ENCODE measurements around the gene GRIK4. TPM values are rescaled to one million over a fixed set of nuclear protein-coding genes. Genes with fewer than 3 reads are reported as not detected.
"Not testable (repeated sequence)": the region's sequence is repeated elsewhere in the genome, so short reads cannot be mapped to it uniquely, and the experiment has no call there.

The GRIK4 gene
- total RNA-seq, 1 donor from 2014 or later = under 0.01 TPM

DNA sequence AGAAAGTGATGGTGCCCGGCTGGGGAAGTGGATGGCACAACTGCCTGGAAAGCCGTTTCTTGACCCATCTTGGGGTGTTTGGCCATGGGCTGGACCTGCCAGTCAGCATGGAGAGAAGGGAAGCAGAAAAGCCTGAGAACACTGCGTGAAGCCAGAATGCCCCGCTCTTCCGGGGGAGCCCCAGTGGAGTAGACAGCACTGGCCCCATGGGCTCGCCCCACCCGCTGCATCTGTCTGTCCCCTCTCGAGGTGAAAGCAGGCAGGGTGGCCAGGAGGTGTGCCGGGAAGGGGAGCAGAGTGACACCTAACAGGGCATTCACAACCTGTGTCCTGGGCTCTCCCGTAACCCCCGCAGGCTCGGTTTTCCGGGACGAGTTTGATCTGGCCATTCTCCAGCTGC lies 455.3 kb downstream of the GRIK4 start:
- no peak for DNase-seq

GRCh38 chr11:120969993-120970392 lies 458.4 kb downstream of the GRIK4 start:
- DNase-seq = no peak

DNA sequence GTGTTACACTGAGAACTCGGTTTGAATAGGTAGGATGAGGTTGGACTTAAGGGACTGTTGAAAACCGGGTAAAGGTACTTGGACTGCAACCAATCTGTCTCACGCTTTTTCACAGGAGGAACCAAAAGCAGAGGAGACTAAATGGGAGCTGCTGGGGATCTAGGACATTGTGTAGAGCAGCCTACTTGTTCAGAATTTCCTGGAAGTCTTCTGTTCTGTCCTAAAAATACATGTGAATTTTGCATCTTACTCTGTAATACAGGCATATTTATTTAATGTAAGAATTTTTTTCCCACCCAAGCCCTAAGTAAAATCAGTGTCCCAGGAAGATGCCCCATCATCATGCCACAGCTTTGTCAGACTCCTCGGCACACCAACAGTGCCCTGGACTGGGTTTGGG lies 460.3 kb downstream of the GRIK4 start:
- DNase-seq = no peak

DNA sequence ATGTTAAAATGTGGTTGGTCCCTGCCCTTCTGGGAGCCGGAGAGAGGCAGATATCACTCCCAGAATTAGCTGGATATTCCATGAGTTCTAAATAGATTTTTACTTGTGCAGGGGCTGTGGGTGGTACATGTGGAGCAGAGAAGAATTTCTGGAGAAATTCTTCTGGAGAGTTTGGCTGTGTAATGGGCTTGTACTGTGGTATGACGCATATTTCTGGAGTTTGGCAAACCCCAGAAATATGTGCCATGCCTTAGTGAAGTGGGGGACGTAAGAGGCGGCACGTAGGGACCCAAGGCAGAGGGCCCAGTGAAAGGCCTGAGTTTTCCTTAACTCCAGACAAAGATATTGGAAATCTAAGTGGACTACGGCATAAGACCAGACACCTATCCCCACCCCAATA lies 461.1 kb downstream of the GRIK4 start:
- no peak for DNase-seq

DNA sequence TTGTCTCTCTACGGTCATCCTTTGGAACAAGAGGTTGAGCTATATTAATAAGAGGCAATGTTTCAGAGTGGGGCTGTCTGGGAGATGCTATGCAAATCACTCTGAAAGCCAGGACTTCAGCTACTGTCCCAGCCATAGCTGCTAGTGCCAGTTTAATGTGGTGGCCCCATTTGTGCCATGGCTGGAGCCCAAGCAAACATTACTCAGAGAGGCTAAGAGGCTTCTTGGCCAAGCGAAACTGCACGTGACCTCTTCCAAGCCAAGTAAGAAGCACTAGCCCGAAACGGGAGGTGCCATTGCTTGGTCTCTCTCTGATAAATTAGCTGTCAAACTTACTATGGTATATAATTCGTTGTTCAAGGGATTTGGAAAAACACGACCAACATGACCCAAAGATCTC lies 462.0 kb downstream of the GRIK4 start:
- DNase-seq = no peak

GRCh38 chr11:120974466-120974865 lies 462.9 kb downstream of the GRIK4 start:
- DNase-seq = no peak

DNA sequence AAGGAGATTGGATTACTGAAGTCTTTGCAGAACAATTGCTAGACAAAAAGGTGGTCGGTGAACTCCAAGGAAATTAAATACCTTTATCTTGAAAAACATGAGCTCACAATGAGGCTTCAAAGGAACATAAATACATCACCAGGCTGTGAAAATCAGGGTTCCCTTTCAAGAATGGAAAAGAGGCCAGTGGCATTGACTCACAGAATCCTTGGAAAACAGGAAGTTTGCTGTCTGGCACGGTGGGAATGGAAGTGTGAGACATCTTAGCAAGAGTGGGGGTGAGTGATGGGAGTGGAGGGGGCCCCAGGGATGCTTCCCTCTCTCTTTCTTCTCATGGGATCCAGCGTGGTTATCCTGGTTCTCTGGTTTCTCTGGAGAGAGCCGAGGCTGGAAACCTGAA lies 463.4 kb downstream of the GRIK4 start:
- peak; percentile 59 for DNase-seq

GRCh38 chr11:120977266-120978137 lies 466.0 kb downstream of the GRIK4 start:
- no peak for DNase-seq

GRCh38 chr11:120978701-120979100 lies 467.2 kb downstream of the GRIK4 start:
- no peak for DNase-seq

DNA sequence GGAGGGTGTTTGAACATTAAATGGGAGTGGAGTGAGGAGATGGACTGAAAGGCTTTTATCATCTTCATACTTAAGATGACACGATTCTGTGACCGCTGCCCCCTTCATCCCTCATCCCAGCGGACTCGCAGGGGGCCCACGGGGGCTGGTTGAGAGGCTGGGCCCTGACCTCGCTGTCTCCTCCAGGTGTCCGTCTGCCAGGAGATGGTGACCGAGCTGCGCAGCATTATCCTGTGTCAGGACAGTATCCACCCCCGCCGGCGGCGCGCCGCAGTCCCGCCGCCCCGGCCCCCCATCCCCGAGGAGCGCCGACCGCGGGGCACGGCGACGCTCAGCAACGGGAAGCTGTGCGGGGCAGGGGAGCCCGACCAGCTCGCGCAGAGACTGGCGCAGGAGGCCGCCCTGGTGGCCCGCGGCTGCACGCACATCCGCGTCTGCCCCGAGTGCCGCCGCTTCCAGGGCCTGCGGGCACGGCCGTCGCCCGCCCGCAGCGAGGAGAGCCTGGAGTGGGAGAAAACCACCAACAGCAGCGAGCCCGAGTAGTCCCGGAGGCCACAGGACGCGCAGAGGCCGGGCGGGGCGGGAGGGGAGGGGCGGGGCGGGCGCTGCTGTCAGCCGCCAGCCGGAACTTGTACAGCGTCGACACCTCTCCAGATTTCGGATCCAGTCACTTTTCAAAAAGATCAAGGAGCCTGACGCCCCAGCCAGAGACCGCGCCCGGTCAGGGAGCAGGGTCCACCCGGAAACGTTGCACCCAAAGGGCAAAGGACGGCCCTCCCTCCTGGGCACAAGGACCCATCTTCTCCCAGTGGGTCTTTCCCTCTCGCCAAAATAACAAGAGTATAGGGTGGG lies 474.4 kb downstream of the GRIK4 start:
- DNase-seq = peak; percentile 61

GRCh38 chr11:120988603-120989002 lies 477.1 kb downstream of the GRIK4 start:
- no peak for DNase-seq

DNA sequence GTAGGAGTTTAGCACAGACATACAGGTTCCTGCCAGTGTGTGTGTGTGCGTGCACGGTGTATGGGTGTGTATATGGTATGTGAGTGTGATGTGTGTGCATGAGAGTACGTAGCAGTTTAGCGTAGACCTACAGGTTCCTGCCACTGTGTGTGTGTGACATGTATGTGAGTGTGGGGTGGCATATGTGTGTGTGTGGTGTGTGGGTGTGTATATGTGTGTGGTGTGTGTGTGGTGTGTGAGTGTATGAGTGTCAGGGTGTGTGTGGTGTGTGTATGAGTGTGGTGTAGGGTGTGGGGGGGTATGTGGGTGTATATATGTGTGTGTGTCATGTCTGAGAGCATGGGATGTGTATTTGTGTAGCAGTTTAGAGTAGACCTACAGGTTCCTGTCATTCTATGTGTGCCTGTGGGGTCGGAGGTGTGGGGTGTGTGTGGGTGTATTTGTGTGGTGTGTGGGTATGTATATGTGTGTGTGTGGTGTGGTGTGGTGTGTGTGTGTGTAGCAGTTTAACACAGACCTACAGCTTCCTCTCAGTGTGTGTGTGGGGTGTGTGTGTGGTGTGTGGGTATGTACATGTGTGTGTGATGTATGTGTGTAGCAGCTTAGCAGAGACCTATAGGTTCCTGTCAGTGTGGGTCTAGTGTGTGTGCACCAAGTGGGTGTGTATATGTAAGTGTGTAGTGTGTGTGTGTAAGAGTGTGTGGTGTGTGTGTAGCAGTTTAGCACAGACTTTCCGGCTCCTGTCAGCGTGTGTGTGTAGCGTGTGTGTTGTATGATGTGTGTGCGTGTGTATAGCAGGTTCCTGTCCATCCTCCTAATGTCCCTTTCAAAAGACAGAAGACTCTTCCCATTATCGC lies 480.5 kb downstream of the GRIK4 start:
- no peak for DNase-seq

DNA sequence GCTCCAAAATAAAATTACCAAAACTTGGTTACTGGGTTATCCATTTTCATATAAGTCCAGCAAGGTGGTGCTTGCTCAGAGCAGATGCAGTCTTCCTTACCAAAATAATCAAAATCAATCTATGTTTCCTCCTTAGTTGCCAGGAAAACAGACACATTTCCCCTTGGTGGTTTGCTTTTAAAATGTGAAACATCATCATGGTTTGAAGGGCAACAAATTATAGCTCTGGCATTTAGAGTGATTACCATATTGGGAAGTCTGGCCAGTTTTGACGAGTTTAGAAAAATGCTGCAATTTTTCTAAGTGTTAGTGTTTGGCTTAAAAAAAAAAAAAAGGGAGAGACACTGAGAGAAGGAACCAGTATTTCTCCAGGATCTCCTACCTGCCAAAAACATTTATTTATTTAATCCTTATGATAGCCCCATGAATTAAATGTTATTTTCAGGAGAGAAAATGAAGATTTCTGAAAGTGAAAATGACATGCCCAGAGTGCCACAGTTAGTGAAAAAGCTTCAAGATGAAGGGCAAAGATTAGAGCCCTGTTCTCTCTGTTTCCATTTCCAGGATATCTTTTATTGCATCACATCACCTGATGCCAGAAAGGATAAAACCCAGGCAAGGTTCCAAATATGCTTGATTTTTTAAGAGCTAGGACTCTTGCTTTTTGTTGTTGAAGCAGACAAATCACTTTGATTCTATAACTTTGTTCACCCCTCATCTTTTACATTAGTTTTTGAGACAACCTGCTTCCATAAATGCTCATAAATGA lies 482.7 kb downstream of the GRIK4 start:
- no peak for DNase-seq

- DNase-seq = no peak
These were observed 483.6 kb downstream of the GRIK4 start for GRCh38 chr11:120995184-120995583.

- DNase-seq = no peak
These were observed 485.4 kb downstream of the GRIK4 start for GRCh38 chr11:120996973-120997372.

- DNase-seq = no peak
These were observed 487.0 kb downstream of the GRIK4 start for GRCh38 chr11:120998581-120998980.

- no peak for DNase-seq
These were observed 492.8 kb downstream of the GRIK4 start for GRCh38 chr11:121004206-121004840.

DNA sequence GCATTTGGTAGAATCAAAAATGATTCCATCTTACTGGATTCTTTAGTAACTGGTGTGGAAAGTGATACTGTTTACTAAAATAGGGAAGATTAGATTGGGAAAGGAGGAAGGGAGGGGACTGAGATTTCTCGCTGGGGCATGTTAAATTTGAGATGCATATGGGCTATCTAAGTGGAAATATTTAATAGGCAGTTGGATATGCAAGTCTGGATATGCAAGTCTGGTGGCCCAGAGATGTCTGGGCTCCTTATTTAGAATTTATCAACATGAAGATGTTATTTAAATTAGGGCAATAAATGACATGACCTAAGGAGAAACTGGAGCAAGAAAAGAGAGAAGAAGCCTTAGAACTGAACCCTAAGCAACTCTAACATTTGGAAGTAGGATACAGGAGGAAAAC lies 495.4 kb downstream of the GRIK4 start:
- no peak for DNase-seq

GRCh38 chr11:121008551-121008950 lies 497.0 kb downstream of the GRIK4 start:
- DNase-seq = no peak

DNA sequence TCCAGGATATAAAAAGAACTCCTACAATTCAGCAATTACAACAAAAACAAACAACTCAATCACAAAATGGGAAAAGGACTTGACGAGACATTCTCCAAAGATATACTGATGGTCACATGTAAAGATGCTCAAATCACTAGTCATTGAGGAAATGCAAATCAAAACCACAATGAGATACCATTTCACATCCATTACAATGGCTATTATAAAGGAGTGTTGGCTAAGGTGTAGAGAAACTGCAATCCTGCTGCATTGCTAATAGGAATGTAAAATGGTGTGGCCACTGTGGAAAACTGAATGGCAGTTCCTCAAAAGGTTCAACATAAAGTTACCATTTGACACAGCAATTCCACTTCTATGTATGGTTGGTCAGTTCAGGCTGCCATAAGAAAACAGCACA lies 500.5 kb downstream of the GRIK4 start:
- DNase-seq = no peak

GRCh38 chr11:121018746-121019145 lies 507.2 kb downstream of the GRIK4 start:
- DNase-seq = no peak

GRCh38 chr11:121021718-121022117 lies 510.2 kb downstream of the GRIK4 start:
- DNase-seq = not testable (repeated sequence)
